Measurements from ENCODE around the gene DCC.

Gene DCC

DNA sequence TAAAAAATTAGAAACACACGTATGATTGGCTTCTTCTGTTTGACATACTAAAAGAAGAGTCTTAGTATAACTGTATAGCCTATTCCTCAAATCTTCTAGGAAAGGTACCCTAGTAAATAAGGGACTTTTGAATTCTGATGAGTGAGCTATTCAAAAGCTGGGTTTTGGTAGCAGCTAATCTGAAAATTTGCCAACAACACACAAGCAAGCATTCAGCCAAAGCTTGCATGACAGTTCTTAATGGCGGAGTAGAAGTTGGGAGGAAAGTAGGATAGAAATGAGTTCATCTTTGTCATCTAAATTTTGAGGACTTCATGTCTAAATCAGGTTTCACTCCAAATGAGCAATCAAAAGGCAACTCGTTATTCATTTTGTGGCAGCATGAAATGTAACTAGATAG is 1071.5 kb downstream of the DCC start:
- Histone ChIP-seq H2BK5ac (ENCODE audit: low read depth, low read length, poor library complexity, severe bottlenecking) (no peak overlapping the region), H4K8ac (ENCODE audit: low read length) (no peak overlapping the region), H3K18ac (ENCODE audit: low read depth in 1 of 2, low read length in 2 of 2) (no peak overlapping the region), H2BK12ac (ENCODE audit: low read length in 2 of 2) (no peak overlapping the region), H3K4me3 (ENCODE audit: insufficient read depth in 1 of 2, low read depth in 1 of 2, low read length in 2 of 2) (no peak overlapping the region), H3K27me3 (ENCODE audit: control insufficient read depth in 1 of 2, insufficient read depth in 1 of 2, low read length in 2 of 2) (no peaks in the 10 kb centered on the region), H3K9me3 (ENCODE audit: control insufficient read depth, low read length) (no peaks in the 10 kb centered on the region), H3K9ac (ENCODE audit: low read length) (no peak overlapping the region), H3K4ac (ENCODE audit: low read depth in 1 of 2, low read length in 2 of 2) (no peak overlapping the region), H2AK5ac (ENCODE audit: low read length, severe bottlenecking) (no peak overlapping the region), H3K23ac (ENCODE audit: low read length in 2 of 2) (no peak overlapping the region), H3K36me3 (ENCODE audit: control insufficient read depth in 1 of 2, insufficient read depth in 2 of 2, low read depth in 1 of 2, low read length in 2 of 2) (no peaks in the 10 kb centered on the region), H3K4me1 (ENCODE audit: control insufficient read depth, insufficient read depth, low read depth, low read length) (no peaks in the 10 kb centered on the region), H3K27ac (ENCODE audit: low read length, poor library complexity, severe bottlenecking) (no peak overlapping the region), H3K4me2 (ENCODE audit: low read length, poor library complexity, severe bottlenecking) (no peak overlapping the region), H2AFZ (ENCODE audit: low read depth, low read length) (no peak overlapping the region), H3K14ac (ENCODE audit: low read length in 2 of 2) (no peak overlapping the region), H4K91ac (ENCODE audit: low read length) (no peak overlapping the region), H2BK15ac (ENCODE audit: low read depth, poor library complexity, severe bottlenecking) (no peak overlapping the region), H3K79me1 (replicated peaks; ENCODE audit: low read length, poor library complexity, severe bottlenecking) (no peaks in the 10 kb centered on the region), H2BK120ac (ENCODE audit: low read depth, low read length) (no peak overlapping the region)
- DNase-seq: no peak
- WGBS: 67% methylated on average over 1 of the region's 3 CpGs

DNA sequence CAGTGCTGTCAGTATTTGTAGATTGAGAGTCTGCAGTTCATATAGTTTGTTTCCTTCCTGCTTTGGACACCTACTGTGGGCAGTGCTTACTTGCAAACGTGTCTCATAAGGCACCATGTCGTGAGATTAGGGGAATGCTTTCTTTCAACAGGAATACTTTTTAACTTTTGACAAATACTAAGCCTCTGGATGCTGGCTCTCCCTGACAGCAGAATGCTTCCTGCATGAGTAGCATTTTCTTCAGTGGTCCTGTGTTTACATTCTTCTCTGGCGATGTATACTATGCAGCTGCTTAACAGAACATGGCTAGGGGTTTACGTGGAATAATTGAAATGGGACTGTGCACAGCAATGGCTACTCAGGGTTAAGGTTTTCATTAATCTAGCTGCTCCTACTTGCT is 1077.0 kb downstream of the DCC start:
- no peaks in the 10 kb centered on the region for H3K27me3 ChIP-seq (ENCODE audit: control insufficient read depth in 1 of 2, insufficient read depth in 1 of 2, low read length in 2 of 2)
- H3K9ac ChIP-seq (ENCODE audit: low read length): no peak overlapping the region
- no peak overlapping the region for H3K4me3 ChIP-seq (ENCODE audit: insufficient read depth in 1 of 2, low read depth in 1 of 2, low read length in 2 of 2)
- no peaks in the 10 kb centered on the region for H3K36me3 ChIP-seq (ENCODE audit: control insufficient read depth in 1 of 2, insufficient read depth in 2 of 2, low read depth in 1 of 2, low read length in 2 of 2)
- H3K4me2 ChIP-seq (ENCODE audit: low read length, poor library complexity, severe bottlenecking): no peak overlapping the region
- no peak overlapping the region for H2BK15ac ChIP-seq (ENCODE audit: low read depth, poor library complexity, severe bottlenecking)
- H3K4ac ChIP-seq (ENCODE audit: low read depth in 1 of 2, low read length in 2 of 2): no peak overlapping the region
- no peak overlapping the region for H4K91ac ChIP-seq (ENCODE audit: low read length)
- H2AK5ac ChIP-seq (ENCODE audit: low read length, severe bottlenecking): no peak overlapping the region
- H3K14ac ChIP-seq (ENCODE audit: low read length in 2 of 2): no peak overlapping the region
- H3K18ac ChIP-seq (ENCODE audit: low read depth in 1 of 2, low read length in 2 of 2): no peak overlapping the region
- H4K8ac ChIP-seq (ENCODE audit: low read length): no peak overlapping the region
- no peaks in the 10 kb centered on the region for H3K4me1 ChIP-seq (ENCODE audit: control insufficient read depth, insufficient read depth, low read depth, low read length)
- H2BK5ac ChIP-seq (ENCODE audit: low read depth, low read length, poor library complexity, severe bottlenecking): no peak overlapping the region
- no peak overlapping the region for H2BK120ac ChIP-seq (ENCODE audit: low read depth, low read length)
- no peaks in the 10 kb centered on the region for H3K79me1 ChIP-seq (replicated peaks; ENCODE audit: low read length, poor library complexity, severe bottlenecking)
- no peak overlapping the region for H3K27ac ChIP-seq (ENCODE audit: low read length, poor library complexity, severe bottlenecking)
- H3K23ac ChIP-seq (ENCODE audit: low read length in 2 of 2): no peak overlapping the region
- no peaks in the 10 kb centered on the region for H3K9me3 ChIP-seq (ENCODE audit: control insufficient read depth, low read length)
- no peak overlapping the region for H2BK12ac ChIP-seq (ENCODE audit: low read length in 2 of 2)
- WGBS: 0% methylated on average over 3 of the region's 4 CpGs
- DNase-seq: peak; percentile 29
- no peak overlapping the region for H2AFZ ChIP-seq (ENCODE audit: low read depth, low read length)

DNA sequence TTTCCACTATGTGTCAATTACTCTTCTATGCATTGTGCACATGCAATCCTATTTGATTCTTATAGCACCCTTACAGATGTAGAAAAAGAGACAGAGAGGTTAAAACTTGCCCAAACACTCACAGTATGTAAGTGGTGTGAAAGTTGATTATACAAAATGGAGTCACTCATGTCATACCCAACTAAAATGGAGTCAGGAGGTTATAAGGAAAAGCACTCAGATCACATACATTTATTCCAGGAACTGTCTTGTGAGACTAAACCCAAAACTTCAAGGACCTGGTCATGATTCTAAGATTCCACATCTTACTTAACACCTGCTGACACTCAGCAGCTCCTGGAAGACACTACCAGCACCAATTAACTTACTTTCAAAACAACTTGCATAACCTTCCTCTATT is 1081.9 kb downstream of the DCC start:
- Histone ChIP-seq H3K14ac (ENCODE audit: low read length in 2 of 2) (no peak overlapping the region), H2BK5ac (ENCODE audit: low read depth, low read length, poor library complexity, severe bottlenecking) (no peak overlapping the region), H3K18ac (ENCODE audit: low read depth in 1 of 2, low read length in 2 of 2) (no peak overlapping the region), H2AFZ (ENCODE audit: low read depth, low read length) (no peak overlapping the region), H2BK12ac (ENCODE audit: low read length in 2 of 2) (no peak overlapping the region), H4K91ac (ENCODE audit: low read length) (no peak overlapping the region), H3K9ac (ENCODE audit: low read length) (no peak overlapping the region), H3K79me1 (replicated peaks; ENCODE audit: low read length, poor library complexity, severe bottlenecking) (no peaks in the 10 kb centered on the region), H3K36me3 (ENCODE audit: control insufficient read depth in 1 of 2, insufficient read depth in 2 of 2, low read depth in 1 of 2, low read length in 2 of 2) (no peaks in the 10 kb centered on the region), H3K4me3 (ENCODE audit: insufficient read depth in 1 of 2, low read depth in 1 of 2, low read length in 2 of 2) (no peak overlapping the region), H2BK15ac (ENCODE audit: low read depth, poor library complexity, severe bottlenecking) (no peak overlapping the region), H3K27me3 (ENCODE audit: control insufficient read depth in 1 of 2, insufficient read depth in 1 of 2, low read length in 2 of 2) (no peaks in the 10 kb centered on the region), H4K8ac (ENCODE audit: low read length) (no peak overlapping the region), H3K9me3 (ENCODE audit: control insufficient read depth, low read length) (no peaks in the 10 kb centered on the region), H3K23ac (ENCODE audit: low read length in 2 of 2) (no peak overlapping the region), H3K4me2 (ENCODE audit: low read length, poor library complexity, severe bottlenecking) (no peak overlapping the region), H2BK120ac (ENCODE audit: low read depth, low read length) (no peak overlapping the region), H3K4ac (ENCODE audit: low read depth in 1 of 2, low read length in 2 of 2) (no peak overlapping the region), H3K4me1 (ENCODE audit: control insufficient read depth, insufficient read depth, low read depth, low read length) (no peaks in the 10 kb centered on the region), H2AK5ac (ENCODE audit: low read length, severe bottlenecking) (no peak overlapping the region), H3K27ac (ENCODE audit: low read length, poor library complexity, severe bottlenecking) (no peak overlapping the region)
- DNase-seq: no peak

DNA sequence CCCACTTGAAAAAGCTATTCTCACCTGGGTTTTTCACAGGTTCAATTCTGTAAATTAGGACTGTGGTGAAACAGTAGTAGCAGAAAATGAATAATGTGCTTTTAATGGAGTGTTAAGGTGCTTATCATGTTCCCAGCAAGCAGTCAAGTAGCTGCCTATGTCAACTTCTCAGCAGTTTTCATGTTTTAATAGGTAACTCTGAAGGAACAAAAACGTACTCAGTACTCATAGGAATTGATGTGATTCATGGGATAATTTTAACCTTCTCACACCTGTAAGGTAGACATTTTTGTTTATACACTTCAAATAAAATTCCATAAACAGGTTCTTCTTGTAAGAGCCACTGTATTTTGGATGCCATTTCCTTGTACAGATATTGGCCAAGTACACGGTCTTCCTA is 1082.9 kb downstream of the DCC start:
- no peak for DNase-seq
- H3K4me2 ChIP-seq (ENCODE audit: low read length, poor library complexity, severe bottlenecking): no peak overlapping the region
- H3K9me3 ChIP-seq (ENCODE audit: control insufficient read depth, low read length): no peaks in the 10 kb centered on the region

More for the DNA sequence above, 1082.9 kb downstream of the DCC start:
- Histone ChIP-seq H2AFZ (ENCODE audit: low read depth, low read length) (no peak overlapping the region), H3K4me1 (ENCODE audit: control insufficient read depth, insufficient read depth, low read depth, low read length) (no peaks in the 10 kb centered on the region), H3K27me3 (ENCODE audit: control insufficient read depth in 1 of 2, insufficient read depth in 1 of 2, low read length in 2 of 2) (no peaks in the 10 kb centered on the region), H3K23ac (ENCODE audit: low read length in 2 of 2) (no peak overlapping the region), H3K18ac (ENCODE audit: low read depth in 1 of 2, low read length in 2 of 2) (no peak overlapping the region), H3K27ac (ENCODE audit: low read length, poor library complexity, severe bottlenecking) (no peak overlapping the region), H3K36me3 (ENCODE audit: control insufficient read depth in 1 of 2, insufficient read depth in 2 of 2, low read depth in 1 of 2, low read length in 2 of 2) (no peaks in the 10 kb centered on the region), H2BK120ac (ENCODE audit: low read depth, low read length) (no peak overlapping the region), H2AK5ac (ENCODE audit: low read length, severe bottlenecking) (no peak overlapping the region), H2BK12ac (ENCODE audit: low read length in 2 of 2) (no peak overlapping the region), H3K4me3 (ENCODE audit: insufficient read depth in 1 of 2, low read depth in 1 of 2, low read length in 2 of 2) (no peak overlapping the region), H3K4ac (ENCODE audit: low read depth in 1 of 2, low read length in 2 of 2) (no peak overlapping the region), H4K8ac (ENCODE audit: low read length) (no peak overlapping the region), H3K79me1 (replicated peaks; ENCODE audit: low read length, poor library complexity, severe bottlenecking) (no peaks in the 10 kb centered on the region), H3K14ac (ENCODE audit: low read length in 2 of 2) (no peak overlapping the region), H4K91ac (ENCODE audit: low read length) (no peak overlapping the region), H2BK15ac (ENCODE audit: low read depth, poor library complexity, severe bottlenecking) (no peak overlapping the region), H3K9ac (ENCODE audit: low read length) (no peak overlapping the region), H2BK5ac (ENCODE audit: low read depth, low read length, poor library complexity, severe bottlenecking) (no peak overlapping the region)
- 64% methylated on average over 1 of the region's 2 CpGs for WGBS

All from mesenchymal stem cell (in vitro differentiated cells and primary cell).